OCI-LY7 (cell line): ENCODE data around the gene LBX2.

Source experiments
- EZH2phosphoT487 ChIP-seq: fragments of 200-600 bp; sonication (generic); IDR thresholded peaks from 2 replicates; pipeline ENCODE4 v1.6.1; 2018; ENCODE audit warnings: low read depth, borderline replicate concordance, mild to moderate bottlenecking, mixed run types, antibody characterized with exemption, low read length, moderate library complexity, mixed read lengths
- TF ChIP-seq, protein P1 (sequence below): fragments of 200-600 bp; sonication (generic); conservative IDR thresholded peaks from 2 replicates; pipeline ENCODE4 v1.5.1; 2014; ENCODE audit warnings: mild to moderate bottlenecking, antibody characterized with exemption, low read length, moderate library complexity, mixed read lengths

DNA sequence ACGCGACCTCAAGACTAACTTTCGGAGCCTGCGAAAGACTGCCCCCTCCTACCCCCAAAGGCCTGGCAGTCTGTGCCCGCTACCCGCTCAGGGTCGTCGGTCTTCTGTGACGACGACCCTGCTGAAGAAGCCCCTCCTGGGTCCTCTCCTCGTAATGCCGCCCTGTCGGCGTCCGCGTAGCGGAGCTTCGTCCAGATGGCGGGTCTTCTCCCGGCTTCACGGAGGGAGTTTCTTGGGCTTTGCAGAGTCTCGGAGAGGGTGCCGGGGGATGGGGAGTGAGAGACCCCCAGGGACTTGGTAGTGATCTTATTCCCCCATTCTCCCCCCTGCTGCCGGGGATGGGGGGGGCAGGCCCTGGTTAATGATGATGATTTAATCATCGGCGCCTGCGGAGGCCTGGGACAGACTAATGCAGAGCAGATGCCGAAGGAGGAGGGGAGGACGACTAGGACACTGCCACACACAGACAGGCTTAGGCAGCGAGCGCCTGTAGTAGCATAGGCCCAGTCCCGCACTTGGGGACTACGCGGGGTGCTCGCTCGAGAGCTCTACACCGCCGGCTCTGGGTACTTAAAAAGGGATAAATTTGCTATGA, 8.6 kb upstream of the LBX2 start:
- TF ChIP-seq, protein P1, sequence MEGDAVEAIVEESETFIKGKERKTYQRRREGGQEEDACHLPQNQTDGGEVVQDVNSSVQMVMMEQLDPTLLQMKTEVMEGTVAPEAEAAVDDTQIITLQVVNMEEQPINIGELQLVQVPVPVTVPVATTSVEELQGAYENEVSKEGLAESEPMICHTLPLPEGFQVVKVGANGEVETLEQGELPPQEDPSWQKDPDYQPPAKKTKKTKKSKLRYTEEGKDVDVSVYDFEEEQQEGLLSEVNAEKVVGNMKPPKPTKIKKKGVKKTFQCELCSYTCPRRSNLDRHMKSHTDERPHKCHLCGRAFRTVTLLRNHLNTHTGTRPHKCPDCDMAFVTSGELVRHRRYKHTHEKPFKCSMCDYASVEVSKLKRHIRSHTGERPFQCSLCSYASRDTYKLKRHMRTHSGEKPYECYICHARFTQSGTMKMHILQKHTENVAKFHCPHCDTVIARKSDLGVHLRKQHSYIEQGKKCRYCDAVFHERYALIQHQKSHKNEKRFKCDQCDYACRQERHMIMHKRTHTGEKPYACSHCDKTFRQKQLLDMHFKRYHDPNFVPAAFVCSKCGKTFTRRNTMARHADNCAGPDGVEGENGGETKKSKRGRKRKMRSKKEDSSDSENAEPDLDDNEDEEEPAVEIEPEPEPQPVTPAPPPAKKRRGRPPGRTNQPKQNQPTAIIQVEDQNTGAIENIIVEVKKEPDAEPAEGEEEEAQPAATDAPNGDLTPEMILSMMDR, result no peak
- TF ChIP-seq EZH2phosphoT487, result no peak
